NCI-H1694 (cell line): ENCODE data around the gene GIMAP6.
"Not testable (repeated sequence)": the region's sequence is repeated elsewhere in the genome, so short reads cannot be mapped to it uniquely, and the experiment has no call there.

Source experiments
- DNase-seq: peaks from one replicate; lab custom pipeline; 2025; lab: John Stamatoyannopoulos, UW

Gene GIMAP6

GRCh38 chr7:150645259-150646020, 13.3 kb upstream of the GIMAP6 start:
- no peak for DNase-seq

GRCh38 chr7:150642926-150643325, 10.7 kb upstream of the GIMAP6 start:
- DNase-seq: no peak

- no peak for DNase-seq
These were observed 9.7 kb upstream of the GIMAP6 start for GRCh38 chr7:150641854-150642253.

GRCh38 chr7:150633926-150634325, 1.7 kb upstream of the GIMAP6 start:
- no peak for DNase-seq

GRCh38 chr7:150631084-150631826, 930 bp downstream of the GIMAP6 start:
- DNase-seq: no peak

GRCh38 chr7:150629347-150629746, 2.8 kb downstream of the GIMAP6 start:
- DNase-seq: no peak

- DNase-seq: no peak
These were observed 4.2 kb downstream of the GIMAP6 start for GRCh38 chr7:150627959-150628358.

GRCh38 chr7:150626696-150627095, 5.5 kb downstream of the GIMAP6 start:
- no peak for DNase-seq

GRCh38 chr7:150621376-150621775, 10.8 kb downstream of the GIMAP6 start:
- DNase-seq: no peak

- no peak for DNase-seq
These were observed 11.4 kb downstream of the GIMAP6 start for GRCh38 chr7:150620617-150621371.

- no peak for DNase-seq
These were observed 12.1 kb downstream of the GIMAP6 start for GRCh38 chr7:150620061-150620460.

GRCh38 chr7:150615221-150615755, 16.9 kb downstream of the GIMAP6 start:
- DNase-seq: not testable (repeated sequence)

GRCh38 chr7:150614426-150614825, 17.8 kb downstream of the GIMAP6 start:
- not testable (repeated sequence) for DNase-seq

GRCh38 chr7:150613880-150614279, 18.3 kb downstream of the GIMAP6 start:
- DNase-seq: no peak

- DNase-seq: no peak
These were observed 19.3 kb downstream of the GIMAP6 start for GRCh38 chr7:150612925-150613324.

- no peak for DNase-seq
These were observed 22.0 kb downstream of the GIMAP6 start for GRCh38 chr7:150610233-150610632.

- not testable (repeated sequence) for DNase-seq
These were observed 28.6 kb downstream of the GIMAP6 start for GRCh38 chr7:150603600-150603999.

GRCh38 chr7:150595361-150595760, 36.8 kb downstream of the GIMAP6 start:
- DNase-seq: no peak

- DNase-seq: no peak
These were observed 37.4 kb downstream of the GIMAP6 start for GRCh38 chr7:150594805-150595204.

- DNase-seq: no peak
These were observed 44.6 kb downstream of the GIMAP6 start for GRCh38 chr7:150587551-150587950.

GRCh38 chr7:150586785-150587152, 45.4 kb downstream of the GIMAP6 start:
- no peak for DNase-seq

- no peak for DNase-seq
These were observed 46.0 kb downstream of the GIMAP6 start for GRCh38 chr7:150586068-150586784.
